Osteocyte (in vitro differentiated cells): ENCODE data around the gene LMNB1. TPM values are rescaled to one million over a fixed set of nuclear protein-coding genes. Genes with fewer than 3 reads are reported as not detected.

ENCODE experiments used
- DNase-seq: peaks from one replicate; pipeline ENCODE4 v3.0.0; 2021; ENCODE audit warnings: mixed read lengths; ENCODE audit not compliant: unreplicated experiment; ENCODE audit errors: extremely low spot score
- H3K27ac Mint-ChIP-seq: one replicate; pipeline ENCODE4 v1.8.0; 2021; ENCODE audit warnings: mild to moderate bottlenecking, mixed read lengths; ENCODE audit not compliant: unreplicated experiment
- H3K27me3 Mint-ChIP-seq: one replicate; pipeline ENCODE4 v1.8.0; 2021; ENCODE audit warnings: mixed read lengths; ENCODE audit not compliant: unreplicated experiment
- H3K36me3 Mint-ChIP-seq: one replicate; pipeline ENCODE4 v1.8.0; 2021; ENCODE audit warnings: mixed read lengths; ENCODE audit not compliant: unreplicated experiment
- H3K4me1 Mint-ChIP-seq: one replicate; pipeline ENCODE4 v1.8.0; 2021; ENCODE audit warnings: mixed read lengths; ENCODE audit not compliant: unreplicated experiment
- H3K4me3 Mint-ChIP-seq: one replicate; pipeline ENCODE4 v1.8.0; 2021; ENCODE audit warnings: mild to moderate bottlenecking, moderate library complexity, mixed read lengths; ENCODE audit not compliant: unreplicated experiment
- H3K9me3 Mint-ChIP-seq: one replicate; pipeline ENCODE4 v1.8.0; 2021; ENCODE audit warnings: mixed read lengths; ENCODE audit not compliant: unreplicated experiment
- CTCF ChIP-seq: fragments of 200-600 bp; sonication (generic); IDR thresholded peaks from 2 replicates; pipeline ENCODE4 v1.5.0; 2021; ENCODE audit warnings: antibody characterized with exemption, mild to moderate bottlenecking, moderate library complexity
- total RNA-seq: library from RNA; stranded (reverse); gene quantifications from 2 replicates; pipeline ENCODE4 v1.2.1, GENCODE V29; 2021

The LMNB1 gene
- total RNA-seq, 1 donor from 2014 or later: 22.3 TPM

GRCh38 chr5:126865299-126865698 is 88.4 kb downstream of the LMNB1 start:
- no peaks in the 10 kb centered on the region for H3K27me3 Mint-ChIP-seq
- TF ChIP-seq CTCF: no peak
- DNase-seq: no peak

GRCh38 chr5:126866851-126867636 is 90.1 kb downstream of the LMNB1 start:
- Mint-ChIP-seq H3K4me3 (no peak overlapping the region), H3K27ac (no peak overlapping the region), H3K9me3 (no peaks in the 10 kb centered on the region), H3K4me1 (peaks cover 11% of the 10 kb centered on the region), H3K27me3 (no peaks in the 10 kb centered on the region), H3K36me3 (peaks cover 10% of the 10 kb centered on the region)
- no peak for DNase-seq
- no peak for TF ChIP-seq CTCF

More at GRCh38 chr5:126865299-126865698, 88.4 kb downstream of the LMNB1 start:
- H3K36me3 Mint-ChIP-seq: peaks cover 3% of the 10 kb centered on the region
- H3K27ac Mint-ChIP-seq: no peak overlapping the region
- peaks cover 11% of the 10 kb centered on the region for H3K4me1 Mint-ChIP-seq
- H3K9me3 Mint-ChIP-seq: no peaks in the 10 kb centered on the region
- no peak overlapping the region for H3K4me3 Mint-ChIP-seq

- TF ChIP-seq CTCF: no peak
- no peak for DNase-seq
- Mint-ChIP-seq H3K9me3 (no peaks in the 10 kb centered on the region), H3K36me3 (peaks cover 13% of the 10 kb centered on the region), H3K4me3 (peak overlapping the region; percentile 56), H3K27ac (no peak overlapping the region), H3K4me1 (peaks cover 11% of the 10 kb centered on the region), H3K27me3 (no peaks in the 10 kb centered on the region)
Measured at GRCh38 chr5:126868338-126869004, 91.5 kb downstream of the LMNB1 start.

GRCh38 chr5:126869005-126869451 is 92.1 kb downstream of the LMNB1 start:
- Mint-ChIP-seq H3K4me3 (peak overlapping the region; percentile 56), H3K27me3 (no peaks in the 10 kb centered on the region), H3K4me1 (peaks cover 11% of the 10 kb centered on the region), H3K36me3 (peaks cover 13% of the 10 kb centered on the region), H3K9me3 (no peaks in the 10 kb centered on the region), H3K27ac (no peak overlapping the region)
- DNase-seq: no peak
- TF ChIP-seq CTCF: no peak

- Mint-ChIP-seq H3K27ac (no peak overlapping the region), H3K9me3 (no peaks in the 10 kb centered on the region), H3K4me1 (peaks cover 29% of the 10 kb centered on the region), H3K4me3 (no peak overlapping the region), H3K27me3 (no peaks in the 10 kb centered on the region), H3K36me3 (peaks cover 15% of the 10 kb centered on the region)
- TF ChIP-seq CTCF: no peak
- DNase-seq: no peak
Measured at GRCh38 chr5:126871441-126871840, 94.5 kb downstream of the LMNB1 start.
